Ovary (tissue), 9 donors: ENCODE data around the gene TAGLN2. TPM values are rescaled to one million over a fixed set of nuclear protein-coding genes. Genes with fewer than 3 reads are reported as not detected.

Experiments
- DNase-seq, 5 donors: peaks; one replicate each; pipeline ENCODE4 v3.0.0-alpha.2; 2019 to 2020
- H3K27ac ChIP-seq, 2 donors: fragments of 200-600 bp; one replicate each; pipeline versions ENCODE4 v1.5.1 to v1.8.0; 2019 to 2022
- H3K27me3 ChIP-seq: fragments of 200-600 bp; one replicate; pipeline ENCODE4 v1.8.0; 2022
- H3K36me3 ChIP-seq: fragments of 200-600 bp; sonication (generic); one replicate; pipeline ENCODE4 v1.5.1; 2019
- H3K4me1 ChIP-seq: one replicate; pipeline ENCODE4 v1.8.1; 2013; ENCODE audit warnings: mild to moderate bottlenecking, moderate library complexity; ENCODE audit not compliant: insufficient read depth
- H3K4me3 ChIP-seq: fragments of 200-600 bp; sonication (generic); one replicate; pipeline ENCODE4 v1.5.1; 2017
- H3K9me3 ChIP-seq, 2 donors: fragments of 200-600 bp in 1 of 2; sonication (generic) in 1 of 2; one replicate each; pipeline versions ENCODE4 v1.5.1 to v1.8.1; 2013 to 2019; ENCODE audit warnings: mild to moderate bottlenecking in 1 of 2, moderate library complexity in 1 of 2
- EP300 ChIP-seq: sonication (generic); formaldehyde crosslinking; IDR thresholded peaks from one replicate; pipeline ENCODE4 v1.6.1; 2017; ENCODE audit warnings: antibody characterized with exemption
- POLR2A ChIP-seq: fragments of 450-650 bp; IDR thresholded peaks from one replicate; pipeline ENCODE4 v1.6.1; 2017; ENCODE audit warnings: antibody characterized with exemption, mild to moderate bottlenecking, moderate library complexity
- WGBS, 3 donors: extraction: QIAGEN DNeasy Blood & Tissue Kit in 1 of 3; methylation state at CpG; one replicate each; pipeline versions ENCODE4 v1.1.5 to v1.1.7; 2013 to 2017; 5-methylcytosine and 5-hydroxymethylcytosine counted together
- intact Hi-C, 4 donors: fragments of 100-400 bp; cut with DNase I; formaldehyde crosslinking; loops; one replicate each; pipeline versions ENCODE4 v1.11.0 to v1.15.1; 2022 to 2023
- polyA plus RNA-seq, 2 donors: library from polyadenylated mRNA; stranded (reverse); fragments of 200-250 nt in 1 of 2; fragments of 350-450 nt in 1 of 2; fragmentation: Illumina TruSeq in 1 of 2; extraction: RNeasy Lipid Tissue Mini Kit (QIAGEN cat#74804) in 1 of 2; gene quantifications; one replicate each; pipeline ENCODE4 v1.2.3, GENCODE V29; 2013 to 2014
- total RNA-seq, 7 donors: library from RNA; depleted of rRNA in 2 of 7; stranded (reverse); fragments of >200 nt in 2 of 7; fragmentation: NEBNext Ultra II Directional in 3 of 7; extraction: Animal tissue kit (Norgen Biotek cat#: 25700) in 3 of 7; gene quantifications; one replicate each; pipeline versions ENCODE4 v1.1.0 to v1.2.4, GENCODE V29; 2016 to 2023
- TF ChIP-seq, protein P1 (sequence below), 3 donors: fragments of 450-650 bp in 2 of 3; fragments of 200-600 bp in 1 of 3; IDR thresholded peaks; one replicate each; pipeline versions ENCODE4 v1.5.1 to v1.8.0; 2016 to 2022; ENCODE audit warnings: antibody characterized with exemption in 3 of 3, mild to moderate bottlenecking in 1 of 3
- donor health status: DM: no; HTN: no; CAD: no; lungs with moderate emphysema.
- donor health status: DM: no; HTN: no; CAD: no.
- donor health status: Bipolar disorder and iron deficiency.
- donor health status: DM: yes; HTN: yes; CAD: no.
- donor health status: DM: no; HTN: no; CAD: no.
- donor health status: DM: yes; HTN: yes; CAD: no.

TAGLN2 gene
- total and polyA plus RNA-seq, 9 donors = 81.8 to 266 (median 174) TPM

DNA sequence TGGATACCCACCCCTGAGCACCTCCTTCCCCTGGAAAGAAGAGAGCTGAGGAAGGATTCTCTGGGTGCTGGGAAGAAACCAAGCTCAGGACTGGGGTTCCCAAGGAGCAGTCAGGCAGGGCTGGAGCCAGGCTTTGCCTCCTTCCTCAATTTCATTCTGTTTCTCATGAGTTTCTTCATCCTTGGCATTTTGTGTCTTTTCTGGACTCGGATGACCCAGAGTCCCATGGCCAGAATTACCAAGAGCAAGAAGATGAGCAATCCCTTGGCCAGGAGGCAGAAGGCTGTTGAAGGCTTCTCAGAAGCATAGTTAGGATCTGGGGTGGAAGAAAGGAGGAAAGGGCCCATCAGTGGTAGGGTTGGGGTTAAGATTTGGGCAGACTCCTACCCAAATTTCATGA lies 26.2 kb upstream of the TAGLN2 start:
- no peaks in the 10 kb centered on the region for H3K9me3 ChIP-seq
- H3K4me1 ChIP-seq = no peaks in the 10 kb centered on the region
- no peak for DNase-seq
- H3K4me3 ChIP-seq = no peak overlapping the region
- intact Hi-C loops = loop anchor here in 1 of 4 donors (5.0 kb wide), 1 partner anchor 51 kb away; no protein-coding TSS in a partner anchor
- H3K27ac ChIP-seq = no peak overlapping the region
- no peaks in the 10 kb centered on the region for H3K36me3 ChIP-seq
- TF ChIP-seq POLR2A (no peak), EP300 (no peak)
- TF ChIP-seq, protein P1, sequence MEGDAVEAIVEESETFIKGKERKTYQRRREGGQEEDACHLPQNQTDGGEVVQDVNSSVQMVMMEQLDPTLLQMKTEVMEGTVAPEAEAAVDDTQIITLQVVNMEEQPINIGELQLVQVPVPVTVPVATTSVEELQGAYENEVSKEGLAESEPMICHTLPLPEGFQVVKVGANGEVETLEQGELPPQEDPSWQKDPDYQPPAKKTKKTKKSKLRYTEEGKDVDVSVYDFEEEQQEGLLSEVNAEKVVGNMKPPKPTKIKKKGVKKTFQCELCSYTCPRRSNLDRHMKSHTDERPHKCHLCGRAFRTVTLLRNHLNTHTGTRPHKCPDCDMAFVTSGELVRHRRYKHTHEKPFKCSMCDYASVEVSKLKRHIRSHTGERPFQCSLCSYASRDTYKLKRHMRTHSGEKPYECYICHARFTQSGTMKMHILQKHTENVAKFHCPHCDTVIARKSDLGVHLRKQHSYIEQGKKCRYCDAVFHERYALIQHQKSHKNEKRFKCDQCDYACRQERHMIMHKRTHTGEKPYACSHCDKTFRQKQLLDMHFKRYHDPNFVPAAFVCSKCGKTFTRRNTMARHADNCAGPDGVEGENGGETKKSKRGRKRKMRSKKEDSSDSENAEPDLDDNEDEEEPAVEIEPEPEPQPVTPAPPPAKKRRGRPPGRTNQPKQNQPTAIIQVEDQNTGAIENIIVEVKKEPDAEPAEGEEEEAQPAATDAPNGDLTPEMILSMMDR (IDR thresholded peaks at IDR 0.05) = no peak
- WGBS, 3 donors = 75 to 88% (median 84%) methylated on average over 1 of the region's 1 CpG
- H3K27me3 ChIP-seq = no peaks in the 10 kb centered on the region

DNA sequence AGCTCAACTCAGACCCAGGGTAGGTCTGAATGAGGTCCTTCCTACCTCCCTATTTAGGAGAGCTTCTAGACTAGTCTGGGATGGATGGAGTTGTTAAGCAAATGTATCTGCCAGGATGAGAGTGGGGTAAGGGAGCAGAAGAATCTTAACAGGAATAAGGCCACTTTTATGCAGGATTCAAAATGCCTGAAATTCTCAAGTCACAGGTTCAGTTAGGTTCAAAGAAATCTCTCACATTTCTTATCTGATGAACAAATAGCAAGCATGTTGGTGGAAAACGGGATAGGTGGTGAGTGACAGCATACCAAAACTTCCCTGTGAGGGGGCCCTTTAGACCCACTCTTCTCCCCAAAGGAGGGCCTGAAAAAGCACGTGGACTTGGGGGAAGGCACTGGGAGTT lies 25.7 kb upstream of the TAGLN2 start:
- WGBS, 3 donors = 46 to 53% (median 49%) methylated on average over 2 of the region's 2 CpGs
- Histone ChIP-seq H3K36me3 (no peaks in the 10 kb centered on the region), H3K4me3 (no peak overlapping the region), H3K27ac (no peak overlapping the region), H3K4me1 (no peaks in the 10 kb centered on the region), H3K27me3 (no peaks in the 10 kb centered on the region), H3K9me3 (no peaks in the 10 kb centered on the region)
- DNase-seq = no peak
- TF ChIP-seq, protein P1 (IDR thresholded peaks at IDR 0.05) = no peak
- no peak for TF ChIP-seq EP300
- no peak for TF ChIP-seq POLR2A
- intact Hi-C loops = loop anchor here in 1 of 4 donors (5.0 kb wide), 1 partner anchor 51 kb away; no protein-coding TSS in a partner anchor

DNA sequence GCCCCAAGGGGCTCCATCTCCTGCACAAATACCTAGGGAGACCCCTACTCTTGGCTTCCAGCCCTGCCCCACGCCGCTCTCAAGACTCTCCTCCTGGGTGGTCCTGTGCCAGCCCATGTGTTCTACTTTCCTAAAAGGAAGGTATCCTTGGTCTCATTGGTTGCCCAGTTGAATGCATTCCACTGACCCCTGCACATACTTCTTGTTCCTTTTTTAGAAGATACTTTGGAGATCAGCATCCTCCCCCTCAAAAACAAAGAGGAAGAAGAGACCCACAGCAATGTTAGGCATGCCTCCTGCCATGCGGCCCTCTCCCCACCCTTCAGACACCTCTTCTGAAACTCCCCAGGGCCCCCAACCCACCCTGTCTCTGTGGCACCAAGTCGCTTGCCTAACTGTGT lies 24.7 kb upstream of the TAGLN2 start:
- H3K9me3 ChIP-seq = no peaks in the 10 kb centered on the region
- H3K4me1 ChIP-seq = no peaks in the 10 kb centered on the region
- intact Hi-C loops = loop anchor here in 2 of 4 donors (5.0 to 10.0 kb wide), 2 partner anchors 52 to 55 kb away; no protein-coding TSS in a partner anchor
- no peak overlapping the region for H3K4me3 ChIP-seq
- H3K27ac ChIP-seq = no peak overlapping the region
- WGBS, 3 donors = 77 to 89% (median 87%) methylated on average over 4 of the region's 4 CpGs
- no peaks in the 10 kb centered on the region for H3K36me3 ChIP-seq
- no peak for TF ChIP-seq POLR2A
- no peak for TF ChIP-seq EP300
- TF ChIP-seq, protein P1 (IDR thresholded peaks at IDR 0.05) = no peak
- no peaks in the 10 kb centered on the region for H3K27me3 ChIP-seq
- DNase-seq = no peak

DNA sequence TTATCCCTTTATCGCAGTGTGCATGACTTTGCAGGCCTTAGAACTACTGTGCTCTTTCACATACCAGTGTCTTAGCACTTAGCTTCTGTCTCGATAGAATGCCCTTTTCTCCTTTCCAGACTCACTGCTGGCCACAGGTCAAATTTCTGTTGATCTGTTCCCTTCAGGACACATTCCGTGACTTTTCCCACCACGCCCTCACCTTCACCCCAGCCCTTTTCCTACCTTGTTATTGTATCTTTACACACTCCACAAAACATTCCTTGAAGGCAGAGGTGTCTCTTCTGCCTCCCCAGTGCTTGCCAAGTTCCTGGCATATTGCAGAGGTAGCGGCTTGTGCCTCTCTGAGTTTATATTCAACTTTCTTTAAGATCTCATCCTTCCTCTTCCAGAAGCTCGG lies 23.8 kb upstream of the TAGLN2 start:
- DNase-seq = no peak

More for the DNA sequence above, 23.8 kb upstream of the TAGLN2 start:
- H3K27me3 ChIP-seq = no peaks in the 10 kb centered on the region
- TF ChIP-seq, protein P1 (IDR thresholded peaks at IDR 0.05) = no peak
- TF ChIP-seq EP300 (no peak), POLR2A (no peak)
- intact Hi-C loops = loop anchor here in 1 of 4 donors (10.0 kb wide), 1 partner anchor 56 kb away; no protein-coding TSS in a partner anchor
- no peaks in the 10 kb centered on the region for H3K9me3 ChIP-seq
- H3K4me1 ChIP-seq = no peaks in the 10 kb centered on the region
- H3K4me3 ChIP-seq = no peak overlapping the region
- WGBS, 3 donors = 79 to 82% (median 80%) methylated on average over 6 of the region's 6 CpGs
- no peak overlapping the region for H3K27ac ChIP-seq
- no peaks in the 10 kb centered on the region for H3K36me3 ChIP-seq
